Choroid plexus epithelial cell (primary cell): ENCODE results near the gene CASZ1.

Experiments
- DNase-seq: peaks from one replicate; pipeline ENCODE4 v3.0.0-alpha.2; 2010; ENCODE audit warnings: low read depth
- H3K4me3 ChIP-seq: 2 replicates; pipeline ENCODE4 v1.5.1; 2011; ENCODE audit warnings: low read depth, mild to moderate bottlenecking, control low read depth, low read length, moderate library complexity
- CTCF ChIP-seq: conservative IDR thresholded peaks from 2 replicates; pipeline ENCODE4 v1.5.1; 2011; ENCODE audit warnings: low read depth, mild to moderate bottlenecking, control low read depth, inconsistent platforms, low read length, moderate library complexity

CASZ1 gene

DNA sequence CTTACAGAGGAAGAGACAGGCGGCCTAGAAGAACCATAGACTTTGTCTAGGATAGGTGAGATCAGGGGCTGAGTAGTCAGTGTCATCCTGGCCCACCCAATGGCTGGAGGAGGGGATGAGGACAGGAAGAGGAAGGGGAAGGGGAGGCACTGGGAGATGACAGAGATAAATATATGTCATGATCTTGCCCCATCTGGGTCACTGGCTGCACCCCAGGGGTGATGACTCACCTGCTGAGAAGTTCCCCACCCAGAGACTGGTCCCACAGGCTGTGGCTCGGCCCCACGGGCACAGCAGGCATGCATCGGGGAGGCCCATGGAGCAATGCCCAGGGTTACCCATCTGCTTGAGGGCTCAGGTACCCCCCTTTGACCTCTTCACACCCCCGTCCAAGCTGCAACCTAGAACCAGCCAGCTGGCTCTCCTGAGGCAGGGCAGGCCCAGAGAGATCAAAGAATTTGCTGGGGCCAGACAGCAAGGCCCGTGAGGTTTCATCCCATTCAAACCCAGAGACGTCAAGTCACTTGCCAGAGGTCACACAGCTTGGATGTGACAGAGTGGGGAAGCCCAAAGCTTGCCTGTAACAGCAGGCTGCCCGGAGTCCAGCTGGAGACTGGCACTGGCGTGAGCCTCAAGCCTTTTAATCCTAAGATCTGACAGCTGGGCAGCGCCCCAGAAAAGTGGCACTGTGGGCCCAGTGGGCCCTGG is 34.7 kb upstream of the CASZ1 start:
- no peak for DNase-seq
- no peak for TF ChIP-seq CTCF

DNA sequence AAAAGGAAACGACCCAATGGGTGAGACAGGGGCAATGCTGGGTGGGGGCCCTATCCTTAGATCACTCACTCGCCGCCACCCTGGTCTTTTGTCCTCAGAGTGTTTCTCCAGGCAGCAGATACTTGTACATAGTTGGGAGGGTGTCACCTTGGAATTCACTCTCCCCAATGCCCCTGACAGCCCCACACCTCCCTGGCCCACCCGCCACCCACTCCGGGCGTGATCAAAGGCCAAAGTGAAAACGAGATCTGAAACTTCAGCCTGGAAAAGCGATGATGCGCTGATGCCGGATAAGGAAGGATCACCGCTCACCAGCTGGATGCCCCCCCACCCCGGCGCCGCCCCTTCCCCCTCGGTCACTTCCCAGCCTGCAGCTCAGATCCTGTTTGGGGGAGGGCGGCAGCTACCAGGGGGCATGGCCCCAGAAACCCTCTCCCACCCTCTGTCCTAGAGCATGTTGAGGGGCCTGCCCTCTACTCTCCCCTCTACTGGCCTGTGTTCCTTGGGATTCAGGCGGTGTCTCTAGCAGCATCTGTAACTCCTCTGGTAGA is 33.6 kb upstream of the CASZ1 start:
- no peak for TF ChIP-seq CTCF

More for the DNA sequence above, 34.7 kb upstream of the CASZ1 start:
- no peak overlapping the region for H3K4me3 ChIP-seq

GRCh38 chr1:10829067-10829818 is 32.8 kb upstream of the CASZ1 start:
- TF ChIP-seq CTCF, result no peak
- H3K4me3 ChIP-seq, result no peak overlapping the region
- DNase-seq, result no peak

More for the DNA sequence above, 33.6 kb upstream of the CASZ1 start:
- H3K4me3 ChIP-seq, result no peak overlapping the region
- DNase-seq, result no peak

- no peak for DNase-seq
- TF ChIP-seq CTCF, result no peak
- no peak overlapping the region for H3K4me3 ChIP-seq
These were observed 31.2 kb upstream of the CASZ1 start for GRCh38 chr1:10827377-10828333.

DNA sequence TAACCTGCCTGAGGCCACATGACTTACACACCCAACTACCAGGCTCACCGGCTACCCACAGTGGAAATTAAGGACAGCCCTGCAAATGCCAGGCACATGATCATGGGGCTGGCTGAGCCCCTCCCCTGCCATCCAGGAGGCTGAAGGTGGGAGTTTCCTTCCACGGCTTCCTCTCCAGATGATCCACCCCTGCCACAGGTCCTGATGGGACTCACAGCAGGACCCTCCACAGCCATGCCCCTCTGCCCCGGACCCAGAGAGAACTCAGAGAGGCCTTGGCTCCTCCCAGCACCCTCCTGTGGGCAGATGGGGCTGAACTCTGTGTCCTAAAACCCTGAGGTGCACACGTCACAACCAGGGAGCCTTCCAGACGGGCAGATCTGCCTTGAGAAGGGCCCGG is 29.1 kb upstream of the CASZ1 start:
- H3K4me3 ChIP-seq, result no peak overlapping the region
- TF ChIP-seq CTCF, result no peak
- no peak for DNase-seq

DNA sequence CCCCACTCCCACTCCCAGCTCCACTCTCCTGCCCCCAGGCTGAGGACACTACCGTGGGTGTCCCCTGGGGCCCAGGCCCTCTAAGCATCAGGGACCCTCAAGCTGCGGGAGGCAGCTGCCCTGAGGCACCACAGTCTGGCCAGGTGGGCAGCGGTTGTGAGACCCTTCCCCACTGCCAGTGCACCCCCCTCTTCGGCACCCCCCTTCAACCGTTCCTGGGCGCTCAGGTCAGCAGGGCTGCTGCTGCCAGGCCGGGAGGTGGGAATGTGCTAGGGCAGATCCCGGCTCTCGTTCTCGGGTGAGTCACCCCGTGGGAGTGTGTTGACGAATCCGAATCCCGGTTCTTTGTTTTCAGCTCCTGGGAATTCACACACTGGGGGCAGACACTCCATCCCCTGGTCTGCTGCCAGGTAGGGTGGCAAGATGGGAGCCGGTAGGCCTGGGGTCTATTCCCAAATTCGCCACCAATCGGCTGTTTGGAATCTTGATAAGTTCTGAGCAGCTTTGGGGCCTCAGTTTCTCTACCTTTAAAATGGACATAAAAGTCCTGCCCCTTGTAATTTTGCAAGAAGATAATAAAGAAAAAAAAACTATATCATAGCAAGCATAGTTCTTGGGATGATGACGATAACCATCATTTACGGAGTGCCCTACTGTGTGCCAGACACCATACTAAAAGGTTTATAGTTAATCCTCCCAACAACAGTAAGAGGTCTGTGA is 28.5 kb upstream of the CASZ1 start:
- no peak for TF ChIP-seq CTCF
- H3K4me3 ChIP-seq, result no peak overlapping the region
- DNase-seq, result peak; percentile 14
